ENCODE data around the gene MGARP. TPM values are rescaled to one million over a fixed set of nuclear protein-coding genes. Genes with fewer than 3 reads are reported as not detected.

MGARP gene
- total RNA-seq, 1 donor from 2014 or later, result 0.45 TPM

DNA sequence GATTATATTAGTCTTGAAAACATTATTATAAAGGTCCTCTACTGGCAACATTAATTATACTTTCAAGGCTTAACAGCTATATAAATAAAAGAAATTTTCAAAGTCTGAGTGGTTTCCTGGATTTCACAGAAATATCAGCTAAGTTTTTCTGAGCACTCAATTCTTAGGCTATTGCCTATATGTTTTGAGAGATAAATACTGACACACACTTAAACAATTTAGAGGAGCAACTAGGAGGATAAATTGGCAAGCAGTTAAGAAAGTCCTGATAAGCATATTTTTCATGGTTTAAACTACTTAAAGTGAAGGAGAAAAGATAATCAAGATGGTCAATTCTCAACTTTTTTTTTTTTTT, 2.7 kb upstream of the MGARP start:
- H3K4me1 ChIP-seq (ENCODE audit: insufficient read depth, low read length), result peaks cover 20% of the 10 kb centered on the region
- DNase-seq (ENCODE audit: low read depth) (no peak), FAIRE-seq (no peak)
- no peak overlapping the region for H3K4me3 ChIP-seq (ENCODE audit: insufficient read depth, low read depth, low read length)
- Mint-ChIP-seq H3K9me3 (ENCODE audit: unreplicated experiment) (no peaks in the 10 kb centered on the region), H3K36me3 (ENCODE audit: low read depth, unreplicated experiment) (no peaks in the 10 kb centered on the region), H3K27me3 (ENCODE audit: low read depth, unreplicated experiment) (peaks cover 31% of the 10 kb centered on the region), H3K27ac (ENCODE audit: unreplicated experiment) (no peak overlapping the region), H3K4me3 (ENCODE audit: unreplicated experiment) (no peak overlapping the region), H3K4me1 (ENCODE audit: low read depth, unreplicated experiment) (no peaks in the 10 kb centered on the region)
- no peaks in the 10 kb centered on the region for H3K79me2 ChIP-seq (ENCODE audit: insufficient read depth, low read length)
- no peaks in the 10 kb centered on the region for H3K36me3 ChIP-seq (ENCODE audit: insufficient read depth, low read length)
- no peak overlapping the region for H3K27ac ChIP-seq (ENCODE audit: low read depth, low read length)
- H3K9me3 ChIP-seq (ENCODE audit: insufficient read depth, low read depth, low read length), result no peaks in the 10 kb centered on the region
- no peak for TF ChIP-seq EZH2 (IDR thresholded peaks at IDR 0.05; ENCODE audit: insufficient read depth, low read length)
- TF ChIP-seq, protein P1, sequence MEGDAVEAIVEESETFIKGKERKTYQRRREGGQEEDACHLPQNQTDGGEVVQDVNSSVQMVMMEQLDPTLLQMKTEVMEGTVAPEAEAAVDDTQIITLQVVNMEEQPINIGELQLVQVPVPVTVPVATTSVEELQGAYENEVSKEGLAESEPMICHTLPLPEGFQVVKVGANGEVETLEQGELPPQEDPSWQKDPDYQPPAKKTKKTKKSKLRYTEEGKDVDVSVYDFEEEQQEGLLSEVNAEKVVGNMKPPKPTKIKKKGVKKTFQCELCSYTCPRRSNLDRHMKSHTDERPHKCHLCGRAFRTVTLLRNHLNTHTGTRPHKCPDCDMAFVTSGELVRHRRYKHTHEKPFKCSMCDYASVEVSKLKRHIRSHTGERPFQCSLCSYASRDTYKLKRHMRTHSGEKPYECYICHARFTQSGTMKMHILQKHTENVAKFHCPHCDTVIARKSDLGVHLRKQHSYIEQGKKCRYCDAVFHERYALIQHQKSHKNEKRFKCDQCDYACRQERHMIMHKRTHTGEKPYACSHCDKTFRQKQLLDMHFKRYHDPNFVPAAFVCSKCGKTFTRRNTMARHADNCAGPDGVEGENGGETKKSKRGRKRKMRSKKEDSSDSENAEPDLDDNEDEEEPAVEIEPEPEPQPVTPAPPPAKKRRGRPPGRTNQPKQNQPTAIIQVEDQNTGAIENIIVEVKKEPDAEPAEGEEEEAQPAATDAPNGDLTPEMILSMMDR (IDR thresholded peaks at IDR 0.05; ENCODE audit: insufficient read depth, low read depth, low read length), result no peak
- no peak overlapping the region for H3K9ac ChIP-seq (ENCODE audit: low read length)
- peak overlapping the region; percentile 50 for H3K4me2 ChIP-seq (ENCODE audit: low read length)
- H2AFZ ChIP-seq (ENCODE audit: low read depth, low read length), result no peak overlapping the region
- no peaks in the 10 kb centered on the region for H4K20me1 ChIP-seq (ENCODE audit: insufficient read depth, low read length)
- H3K27me3 ChIP-seq (ENCODE audit: insufficient read depth, low read length), result no peaks in the 10 kb centered on the region

DNA sequence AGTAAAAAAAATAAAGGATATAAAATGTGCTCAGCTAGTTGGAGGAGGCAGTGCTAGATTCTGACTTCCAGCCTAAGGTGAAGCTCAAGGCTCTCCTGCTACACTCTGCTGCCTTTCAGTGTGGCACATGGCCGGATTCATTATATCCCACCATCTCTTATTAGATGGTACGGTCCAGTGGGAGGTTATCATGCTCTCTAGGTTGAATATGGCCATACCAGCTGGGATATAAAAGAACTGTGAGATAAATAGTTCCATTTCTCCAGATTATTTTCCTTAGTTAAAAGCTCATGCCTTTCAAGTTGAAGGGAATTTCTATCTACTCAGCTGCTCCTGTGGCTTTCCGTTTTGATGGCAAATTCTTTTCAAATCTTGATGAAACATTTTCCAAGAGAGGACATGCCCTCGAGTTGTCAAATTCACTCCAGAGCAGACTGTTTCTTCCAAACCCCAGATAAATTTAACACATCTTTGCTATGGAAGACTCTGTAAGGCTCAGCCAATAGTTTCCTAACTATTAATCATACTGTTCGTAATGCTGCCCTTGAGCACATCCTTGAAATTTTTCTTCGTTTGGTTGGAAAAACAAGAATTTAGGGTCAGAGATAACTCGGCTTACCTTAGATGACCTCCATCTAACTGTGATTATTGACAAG, 2.2 kb upstream of the MGARP start:
- H2AFZ ChIP-seq (ENCODE audit: low read depth, low read length), result no peak overlapping the region
- H3K4me1 ChIP-seq (ENCODE audit: insufficient read depth, low read length), result peaks cover 20% of the 10 kb centered on the region
- no peaks in the 10 kb centered on the region for H3K79me2 ChIP-seq (ENCODE audit: insufficient read depth, low read length)
- Mint-ChIP-seq H3K4me3 (ENCODE audit: unreplicated experiment) (no peak overlapping the region), H3K9me3 (ENCODE audit: unreplicated experiment) (no peaks in the 10 kb centered on the region), H3K27ac (ENCODE audit: unreplicated experiment) (no peak overlapping the region), H3K36me3 (ENCODE audit: low read depth, unreplicated experiment) (no peaks in the 10 kb centered on the region), H3K27me3 (ENCODE audit: low read depth, unreplicated experiment) (peaks cover 33% of the 10 kb centered on the region), H3K4me1 (ENCODE audit: low read depth, unreplicated experiment) (no peaks in the 10 kb centered on the region)
- H3K9ac ChIP-seq (ENCODE audit: low read length), result peak overlapping the region; percentile 6
- peak overlapping the region; percentile 50 for H3K4me2 ChIP-seq (ENCODE audit: low read length)
- no peaks in the 10 kb centered on the region for H3K27me3 ChIP-seq (ENCODE audit: insufficient read depth, low read length)
- no peaks in the 10 kb centered on the region for H4K20me1 ChIP-seq (ENCODE audit: insufficient read depth, low read length)
- FAIRE-seq (no peak), DNase-seq (ENCODE audit: low read depth) (peak; percentile 82)
- TF ChIP-seq EZH2 (IDR thresholded peaks at IDR 0.05; ENCODE audit: insufficient read depth, low read length), result no peak
- TF ChIP-seq, protein P1 (IDR thresholded peaks at IDR 0.05; ENCODE audit: insufficient read depth, low read depth, low read length), result no peak
- H3K27ac ChIP-seq (ENCODE audit: low read depth, low read length), result no peak overlapping the region
- H3K36me3 ChIP-seq (ENCODE audit: insufficient read depth, low read length), result no peaks in the 10 kb centered on the region
- no peak overlapping the region for H3K4me3 ChIP-seq (ENCODE audit: insufficient read depth, low read depth, low read length)
- H3K9me3 ChIP-seq (ENCODE audit: insufficient read depth, low read depth, low read length), result no peaks in the 10 kb centered on the region
